ENCODE data around the gene THOP1.

The THOP1 gene

DNA sequence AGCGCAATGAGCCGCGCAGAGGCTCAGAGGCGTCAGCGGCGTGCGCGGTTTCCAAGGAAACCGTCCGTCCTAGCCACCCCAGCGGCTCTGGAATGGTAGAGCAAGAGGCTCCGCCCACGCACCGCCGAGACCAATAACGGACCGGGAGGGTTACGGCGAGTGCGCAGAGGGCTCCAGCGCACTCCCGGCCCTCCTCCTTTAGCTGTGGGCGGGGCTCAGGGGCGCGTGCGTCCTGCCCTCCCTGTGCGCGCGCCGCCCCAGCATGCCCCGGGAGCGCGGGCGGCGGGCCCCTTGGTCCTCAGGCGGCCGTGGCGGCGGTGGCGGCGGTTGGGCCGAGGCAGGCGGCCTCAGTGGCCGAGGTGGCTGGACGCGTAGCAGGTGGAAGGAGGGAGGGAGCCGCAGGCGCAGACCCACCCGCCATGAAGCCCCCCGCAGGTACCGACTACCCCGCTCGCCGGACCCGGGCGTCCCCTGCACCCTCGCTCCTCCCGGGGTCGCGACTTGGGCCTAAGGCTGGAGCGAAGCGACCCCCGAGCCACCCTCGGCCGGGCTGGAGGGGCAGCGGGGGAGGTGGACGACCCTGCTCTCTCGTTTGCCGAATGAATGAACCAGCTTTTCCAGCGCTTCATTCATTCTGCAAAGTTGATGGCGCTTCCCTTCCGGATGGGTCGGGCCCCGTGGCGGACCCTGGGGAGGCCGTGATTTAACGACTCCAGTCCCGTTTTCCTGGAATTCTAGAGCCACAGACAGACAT is at the start of gene THOP1:
Gene THOP1 (plus strand): TSS at position 260 of the 754 bp plus-strand sequence. CDS start 160 bp downstream, at position 420.
- peak; percentile 98 for DNase-seq

DNA sequence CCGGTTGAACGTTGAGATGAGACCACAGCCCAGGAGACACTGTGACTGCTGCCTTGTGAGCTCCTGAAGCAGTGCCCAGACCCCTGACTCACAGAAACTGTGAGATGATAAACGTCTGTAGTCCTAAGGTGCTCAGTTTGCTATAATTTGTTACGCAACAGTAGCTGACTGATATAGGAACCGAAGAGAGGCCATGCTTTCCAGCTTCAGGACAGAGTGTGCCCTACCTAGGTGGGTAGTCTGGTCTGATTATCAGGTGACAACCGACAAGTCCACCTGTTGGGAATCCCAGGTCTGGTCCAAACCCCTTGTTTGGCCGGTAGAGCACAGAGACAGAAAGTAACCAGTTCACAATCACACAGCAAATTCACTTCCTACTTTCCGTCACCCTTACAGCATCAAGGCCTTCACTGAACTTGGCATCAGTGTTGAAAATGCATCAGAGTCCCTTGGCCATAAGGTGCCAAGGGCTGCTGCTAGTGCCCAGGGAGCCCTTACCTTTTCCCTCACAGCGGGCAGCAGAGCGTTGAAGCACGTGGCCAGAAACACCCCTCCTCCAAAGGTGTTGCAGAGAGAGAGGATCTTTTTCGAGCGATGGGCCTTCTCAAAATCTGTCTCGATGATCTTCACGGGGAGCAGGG is 48.6 kb upstream of the THOP1 start:
- DNase-seq, result no peak

- peak; percentile 95 for DNase-seq
Observed at GRCh38 chr19:2739602-2740313, 45.5 kb upstream of the THOP1 start, which contains the start of gene SLC39A3. Gene SLC39A3 (minus strand): TSS chr19:2740017. CDS start chr19:2737257, 2,760 bp downstream.

DNA sequence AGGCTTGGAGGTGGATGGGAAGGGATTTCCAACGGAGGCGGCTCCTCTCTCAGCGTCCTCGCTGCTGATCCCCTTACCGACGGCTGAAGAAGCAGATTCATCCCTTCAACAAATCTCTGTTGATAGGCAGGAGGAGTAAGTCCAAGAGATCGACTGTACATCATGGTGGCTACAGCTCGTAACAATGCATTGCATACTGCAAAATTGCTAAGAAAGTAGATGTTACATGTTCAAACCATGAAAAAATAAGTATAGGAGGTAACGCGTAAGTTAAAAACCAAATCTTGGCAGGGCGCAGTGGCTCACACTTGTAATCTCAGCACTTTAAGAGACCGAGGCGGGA is 45.0 kb upstream of the THOP1 start:
- no peak for DNase-seq

GRCh38 chr19:2743099-2743498 is 42.2 kb upstream of the THOP1 start:
- DNase-seq, result no peak

DNA sequence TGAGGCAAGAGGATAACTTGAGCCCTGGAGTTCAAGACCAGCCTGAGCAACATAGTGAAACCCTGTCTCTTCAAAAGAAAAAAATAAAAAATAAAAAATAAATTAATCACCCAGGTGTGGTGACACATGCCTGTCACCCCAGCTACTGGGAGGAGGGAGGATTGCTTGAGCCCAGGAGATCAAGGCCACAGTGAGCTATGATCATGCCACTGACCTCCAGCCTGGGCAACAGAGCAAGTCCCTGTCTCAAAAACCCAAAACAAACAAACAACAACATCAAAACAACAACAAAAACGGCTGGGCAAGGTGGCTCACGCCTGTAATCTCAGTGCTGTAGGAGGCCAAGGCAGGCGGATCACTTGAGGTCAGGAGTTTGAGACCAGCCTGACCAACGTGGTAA is 41.2 kb upstream of the THOP1 start:
- DNase-seq, result no peak

DNA sequence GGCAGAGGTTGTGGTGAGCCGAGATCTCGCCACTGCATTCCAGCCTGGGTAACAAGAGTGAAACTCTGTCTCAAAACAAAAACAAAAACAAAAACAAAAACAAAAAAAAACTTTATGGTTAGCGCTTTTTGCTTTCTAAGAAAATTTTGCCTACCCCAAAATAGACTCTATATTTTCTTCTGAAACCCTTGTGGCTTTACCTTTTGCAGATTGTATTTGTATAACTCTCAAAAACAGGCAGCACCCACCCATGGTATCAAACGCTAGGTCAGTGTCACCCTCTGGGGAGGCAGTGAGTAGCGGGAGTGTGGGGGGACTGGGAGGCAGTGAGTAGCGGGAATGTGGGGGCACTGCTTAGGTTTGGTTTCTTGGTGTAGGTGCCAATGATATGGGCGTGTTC is 38.0 kb upstream of the THOP1 start:
- no peak for DNase-seq

DNA sequence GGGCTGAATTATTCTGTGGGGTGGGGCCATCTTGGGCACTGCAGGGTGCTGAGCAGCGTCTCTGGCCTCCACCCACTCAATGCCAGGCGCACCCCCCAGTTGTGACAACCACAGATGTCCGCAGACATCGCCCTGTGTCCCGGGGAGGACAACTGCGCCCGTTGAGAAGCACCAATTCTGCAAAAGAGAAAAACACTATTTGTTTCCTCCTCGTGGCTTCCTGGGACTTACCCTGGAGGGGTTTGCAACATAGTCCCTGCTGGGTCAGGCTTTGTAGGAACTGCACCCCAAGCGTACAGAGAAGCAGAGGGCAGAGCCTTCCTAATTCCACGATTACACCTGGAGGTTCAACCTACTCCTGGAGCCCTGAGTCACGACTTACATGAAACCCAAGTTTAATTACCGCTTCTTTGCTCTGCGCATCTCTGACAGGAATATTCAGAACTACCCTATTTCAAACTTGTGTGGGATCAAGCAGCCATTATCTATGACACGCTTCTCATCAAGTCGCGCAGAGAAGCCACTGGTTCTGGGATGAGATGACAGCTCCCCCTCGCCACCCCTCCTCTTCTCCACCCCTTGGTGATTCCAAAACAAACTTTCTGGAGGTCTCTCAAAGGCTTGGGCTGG is 34.4 kb upstream of the THOP1 start:
- no peak for DNase-seq

DNA sequence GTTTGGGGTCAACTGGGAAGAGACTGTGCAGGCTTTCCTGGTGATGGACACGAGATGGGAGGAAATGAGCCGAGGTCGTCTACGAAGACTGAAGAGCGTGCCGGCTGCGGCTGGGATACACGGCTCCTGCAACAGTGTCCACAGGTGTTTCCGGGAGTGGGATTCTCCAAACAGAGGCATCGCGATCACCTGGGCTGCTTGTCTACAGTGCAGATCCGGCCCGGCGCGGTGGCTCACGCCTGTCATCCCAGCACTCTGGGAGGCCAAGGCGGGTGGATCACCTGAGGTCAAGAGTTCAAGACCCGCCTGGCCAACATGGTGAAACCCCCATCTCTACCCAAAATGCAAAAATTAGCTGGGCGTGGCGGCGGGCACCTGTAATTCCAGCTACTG is 33.9 kb upstream of the THOP1 start:
- DNase-seq, result no peak

DNA sequence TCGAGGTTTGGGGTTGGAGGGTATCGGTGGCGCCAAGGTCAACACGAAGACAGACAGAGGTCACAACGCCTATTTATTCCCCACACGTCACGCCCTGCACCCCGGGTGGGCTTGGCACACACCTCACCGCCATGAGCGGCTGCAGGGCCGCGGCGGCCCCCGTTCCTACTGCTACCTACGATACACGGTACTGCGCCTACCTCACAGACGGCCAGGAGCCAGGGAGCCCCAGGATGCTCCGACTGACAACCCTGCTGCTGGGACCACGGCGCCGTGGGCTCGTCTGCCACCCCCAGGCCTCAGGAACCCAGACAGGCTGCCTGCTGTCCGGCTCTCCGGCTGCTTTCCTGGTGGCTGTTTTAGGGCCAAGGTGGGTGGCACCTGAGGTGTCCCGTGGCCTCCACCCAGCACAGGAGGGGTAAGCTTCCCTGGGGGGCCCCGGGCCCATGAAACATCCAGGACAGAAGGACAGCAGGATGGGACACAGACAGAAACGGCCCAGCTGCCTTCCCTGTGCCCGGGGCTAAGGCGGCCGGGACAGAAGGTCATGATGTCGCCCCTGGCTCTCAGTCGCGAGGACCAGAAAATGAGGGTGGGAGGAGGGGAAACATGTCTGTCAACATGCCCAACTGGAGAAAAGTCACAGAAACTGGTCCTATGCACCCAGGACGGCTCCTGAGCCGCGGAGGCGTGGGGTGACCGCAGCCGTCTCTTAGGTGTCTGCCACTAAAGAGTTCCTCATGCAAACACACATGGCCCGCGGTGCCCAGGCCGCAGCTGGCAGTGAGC is 30.4 kb upstream of the THOP1 start:
- DNase-seq, result no peak

- DNase-seq, result no peak
Observed at GRCh38 chr19:2755448-2755705, 29.9 kb upstream of the THOP1 start.

DNA sequence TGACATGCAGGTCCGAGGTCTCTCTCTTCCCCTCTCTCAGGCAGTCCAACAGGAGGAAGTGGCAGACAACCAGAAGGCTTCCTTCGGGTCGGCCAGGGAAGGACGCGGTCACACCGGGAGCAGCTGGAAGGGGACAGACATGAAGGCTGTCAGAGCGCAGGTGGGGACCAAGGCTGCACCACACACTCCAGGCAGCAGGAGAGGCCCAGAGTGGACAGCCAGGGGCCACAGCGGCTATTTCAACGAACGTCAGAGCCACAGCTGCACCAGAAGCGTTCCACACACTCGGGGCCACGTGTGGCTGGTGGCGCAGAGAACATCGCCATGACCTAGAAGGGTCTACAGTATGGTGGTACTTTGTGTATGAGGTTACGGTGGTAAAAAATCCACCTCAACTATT is 29.5 kb upstream of the THOP1 start:
- no peak for DNase-seq

DNA sequence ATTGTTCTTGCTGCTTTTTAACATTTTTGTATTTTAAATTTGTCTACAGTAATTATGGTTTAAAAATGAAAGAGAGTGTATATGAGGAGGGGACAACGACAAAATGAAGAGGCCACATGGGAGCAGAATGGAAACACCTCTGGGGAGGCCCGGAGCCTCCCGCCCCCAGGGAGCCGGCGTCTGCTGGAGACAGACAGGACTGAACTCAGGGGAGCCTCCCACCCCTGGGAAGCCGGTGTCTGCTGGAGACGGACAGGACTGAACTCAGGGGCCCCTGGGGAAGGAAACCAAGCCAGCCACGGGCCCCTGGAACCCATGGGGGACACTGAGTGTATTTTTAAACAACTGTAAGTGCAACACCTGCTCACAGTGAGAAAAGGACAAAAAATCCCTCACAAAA is 28.8 kb upstream of the THOP1 start:
- no peak for DNase-seq

- no peak for DNase-seq
Observed at GRCh38 chr19:2756921-2757881, 28.1 kb upstream of the THOP1 start.

GRCh38 chr19:2758601-2759313 is 26.5 kb upstream of the THOP1 start:
- no peak for DNase-seq

- DNase-seq, result no peak
Observed at GRCh38 chr19:2759362-2759761, 25.9 kb upstream of the THOP1 start.

DNA sequence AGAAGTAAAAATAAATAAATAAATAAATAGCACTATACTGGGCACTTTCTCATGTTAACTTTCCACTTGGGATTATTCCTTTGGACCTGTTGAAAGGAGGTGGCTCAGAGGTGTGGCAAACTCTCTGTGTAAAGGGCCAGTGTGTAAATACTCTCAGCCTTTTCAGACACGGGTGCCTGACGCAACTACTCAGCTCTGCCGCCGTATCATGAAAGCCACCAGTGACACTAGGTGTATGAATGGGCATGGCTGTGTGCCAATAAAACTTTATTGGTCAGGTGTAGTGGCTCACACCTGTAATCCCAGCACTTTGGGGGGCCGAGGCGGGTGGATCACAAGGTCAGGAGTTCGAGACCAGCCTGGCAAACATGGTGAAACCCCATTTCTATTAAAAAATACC is 25.3 kb upstream of the THOP1 start:
- DNase-seq, result no peak

- DNase-seq, result no peak
Observed at GRCh38 chr19:2761309-2761677, 24.0 kb upstream of the THOP1 start.

DNA sequence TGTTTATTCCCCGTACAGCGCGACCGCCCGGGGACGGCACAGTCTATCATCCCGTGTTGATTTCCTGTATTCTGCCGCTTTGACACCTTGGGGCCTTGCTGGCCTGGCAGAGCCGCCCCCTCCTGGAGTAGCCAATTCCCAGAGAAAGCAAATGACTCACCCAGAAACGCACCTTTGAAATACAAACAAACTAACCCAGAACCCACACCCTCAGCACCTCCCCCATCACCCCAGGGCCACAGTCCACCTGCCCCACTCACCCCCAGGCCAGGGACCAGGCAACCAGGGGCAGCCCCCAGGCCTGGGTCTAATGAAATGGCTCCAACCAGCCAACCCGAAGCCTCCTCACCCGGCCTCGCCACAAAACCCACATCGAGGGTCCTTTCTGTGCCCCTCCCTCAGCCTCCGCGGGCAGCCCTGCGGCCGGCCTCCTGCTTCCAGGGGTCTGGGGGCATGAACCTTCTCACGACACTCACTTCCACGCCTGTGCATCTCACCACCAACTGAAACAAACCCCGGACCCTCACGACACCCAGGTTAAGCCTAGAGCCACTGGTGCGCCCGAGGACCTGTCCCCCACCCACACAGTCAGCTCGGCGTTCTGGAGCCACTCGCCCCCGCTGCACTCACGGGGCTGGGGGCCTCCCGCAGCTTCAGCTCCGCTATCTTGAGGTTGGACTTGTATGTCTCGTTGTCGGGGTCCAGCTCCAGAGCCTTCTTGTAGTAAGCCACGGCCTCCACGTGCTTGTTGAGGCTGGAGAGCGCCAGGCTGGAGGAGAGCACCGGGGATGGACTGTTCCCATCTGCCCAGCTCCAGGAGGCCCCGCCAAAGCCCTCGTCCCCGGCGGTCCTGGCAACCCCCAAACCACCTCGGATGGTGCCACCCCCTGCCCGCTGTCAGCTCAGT is 23.2 kb upstream of the THOP1 start:
- no peak for DNase-seq
